Heart right ventricle (tissue), 16 donors: Measurements from ENCODE around the gene TDRD7. TPM values are rescaled to one million over a fixed set of nuclear protein-coding genes. Genes with fewer than 3 reads are reported as not detected.

ENCODE experiments used
- ATAC-seq, 8 donors: fragments of 200-7000 bp; cut with Tn5 transposase; one replicate each; pipeline ENCODE4 v1.9.1; 2020; ENCODE audit warnings: mild to moderate bottlenecking in 8 of 8, moderate library complexity in 8 of 8, moderate number of reproducible peaks in 1 of 8
- DNase-seq, 2 donors: peaks; one replicate each; pipeline ENCODE4 v3.0.0-alpha.2; 2020
- H3K27ac ChIP-seq, 10 donors: fragments of 200-600 bp; sonication (generic) in 2 of 10; one replicate each; pipeline versions ENCODE4 v1.5.0 to v1.8.0; 2020 to 2022; ENCODE audit warnings: mild to moderate bottlenecking in 3 of 10
- H3K27me3 ChIP-seq, 7 donors: fragments of 200-600 bp; one replicate each; pipeline ENCODE4 v1.8.0; 2021 to 2022; ENCODE audit warnings: mild to moderate bottlenecking in 2 of 7
- H3K36me3 ChIP-seq, 9 donors: fragments of 200-600 bp; sonication (generic) in 1 of 9; one replicate each; pipeline versions ENCODE4 v1.5.0 to v1.8.0; 2020 to 2022; ENCODE audit warnings: mild to moderate bottlenecking in 2 of 9
- H3K4me1 ChIP-seq, 9 donors: fragments of 200-600 bp; sonication (generic) in 1 of 9; one replicate each; pipeline versions ENCODE4 v1.5.0 to v1.8.0; 2020 to 2022; ENCODE audit warnings: mild to moderate bottlenecking in 4 of 9
- H3K4me3 ChIP-seq, 10 donors: fragments of 200-600 bp; sonication (generic) in 2 of 10; one replicate each; pipeline versions ENCODE4 v1.5.0 to v1.8.0; 2020 to 2022; ENCODE audit warnings: mild to moderate bottlenecking in 7 of 10, moderate library complexity in 2 of 10
- H3K9me3 ChIP-seq, 11 donors: fragments of 200-600 bp in 10 of 11; sonication (generic) in 2 of 11; one replicate each; pipeline versions ENCODE4 v1.5.0 to v1.8.0; 2013 to 2022; ENCODE audit warnings: mild to moderate bottlenecking in 2 of 11, control low read depth in 1 of 11, moderate library complexity in 1 of 11
- WGBS, 2 donors: extraction: QIAGEN DNeasy Blood & Tissue Kit; methylation state at CpG; one replicate each; pipeline ENCODE4 v1.1.7; 2013; ENCODE audit warnings: inconsistent platforms in 1 of 2; 5-methylcytosine and 5-hydroxymethylcytosine counted together
- intact Hi-C, 10 donors: fragments of 100-400 bp; cut with DNase I; formaldehyde crosslinking; loops; one replicate each; pipeline versions ENCODE4 v1.11.1 to v1.14.2; 2022
- polyA plus RNA-seq, 2 donors: library from polyadenylated mRNA; stranded (reverse); fragments of 200-250 nt; gene quantifications; one replicate each; pipeline ENCODE4 v1.2.3, GENCODE V29; 2013
- total RNA-seq, 10 donors: library from RNA; stranded (reverse); fragmentation: NEBNext Ultra II Directional in 3 of 10; extraction: Animal tissue kit (Norgen Biotek cat#: 25700) in 3 of 10; gene quantifications; one replicate each; pipeline versions ENCODE4 v1.2.1 to v1.2.4, GENCODE V29; 2021 to 2023
- TF ChIP-seq, protein P1 (sequence below), 9 donors: fragments of 200-600 bp; sonication (generic) in 2 of 9; IDR thresholded peaks; one replicate each; pipeline versions ENCODE4 v1.5.0 to v1.8.0; 2021 to 2022; ENCODE audit warnings: antibody characterized with exemption in 9 of 9, mild to moderate bottlenecking in 5 of 9, moderate library complexity in 1 of 9
- donor health status: Arrhythmogenic right ventricular cardiomyopathy.
- donor health status: ischemic (EF 13 %, LVEDD 7.1; RV severe dilation, severe dysfunction).
- donor health status: healthy with polysubstance abuse.
- donor health status: DM: no; HTN: yes; CAD: no.
- donor health status: DM: no; HTN: no; CAD: no.
- donor health status: ischemic (EF 25% LVEDD 6.9; RV normal size, moderate dysfunction).
- donor health status: ischemic (EF 25% LVEDD 5.7; RV mildly dilated, moderate dysfunction).
- donor health status: healthy.
- donor health status: DM: yes; HTN: yes; CAD: no.
- donor health status: Ischemic cardiomyopathy.
- donor health status: ischemic (EF 35%, LVEDD 5.7; RV mildly dilated, moderate dysfunction).
- donor health status: nonischemic (EF 11% LVEDD 7.7; RV severe dilation, severe dysfunction).
- donor health status: DM: yes; HTN: yes; CAD: no.
- donor health status: PGD.
- donor health status: ischemic (EF 29% LVEDD 5.4; RV normal size, mild dysfunction).
- donor health status: nonischemic (EF 23%, LVEDD 6.1; RV moderate dilation, normal function).

TDRD7 gene
- total and polyA plus RNA-seq, 12 donors: 4.0 to 12.8 (median 8.0) TPM

DNA sequence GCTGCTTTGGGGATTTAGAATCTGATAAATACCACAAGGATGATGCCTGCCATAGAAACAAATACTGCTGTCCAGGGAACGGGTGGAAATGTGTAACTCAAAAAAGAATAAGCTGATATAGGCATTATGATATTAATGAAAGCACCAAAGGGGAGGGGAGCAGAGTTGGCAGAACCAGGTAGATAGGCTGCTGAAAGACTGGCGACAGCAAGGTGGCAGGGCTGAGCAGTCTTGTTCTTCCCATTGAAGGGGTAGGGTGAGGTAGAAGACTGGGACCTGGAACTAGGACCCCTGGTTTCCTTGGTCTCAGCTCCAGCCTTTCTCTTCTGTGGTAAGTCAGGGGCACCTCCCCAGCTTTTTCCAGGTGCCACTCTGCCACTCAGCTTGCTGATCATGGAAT is 58.2 kb downstream of the TDRD7 start:
- ATAC-seq: peak in 6 of 8 donors; percentile 30 to 65 (median 62)
- Histone ChIP-seq H3K9me3 (no peaks in the 10 kb centered on the region), H3K27me3 (no peaks in the 10 kb centered on the region), H3K36me3 (peaks cover 0 to 67% (median 3%) of the 10 kb centered on the region in 9 donors), H3K4me1 (peaks cover 0 to 24% (median 7%) of the 10 kb centered on the region in 9 donors), H3K4me3 (no peak overlapping the region), H3K27ac (peak overlapping the region in 2 of 10 donors; percentile 3 to 59)
- no peak for DNase-seq
- TF ChIP-seq, protein P1, sequence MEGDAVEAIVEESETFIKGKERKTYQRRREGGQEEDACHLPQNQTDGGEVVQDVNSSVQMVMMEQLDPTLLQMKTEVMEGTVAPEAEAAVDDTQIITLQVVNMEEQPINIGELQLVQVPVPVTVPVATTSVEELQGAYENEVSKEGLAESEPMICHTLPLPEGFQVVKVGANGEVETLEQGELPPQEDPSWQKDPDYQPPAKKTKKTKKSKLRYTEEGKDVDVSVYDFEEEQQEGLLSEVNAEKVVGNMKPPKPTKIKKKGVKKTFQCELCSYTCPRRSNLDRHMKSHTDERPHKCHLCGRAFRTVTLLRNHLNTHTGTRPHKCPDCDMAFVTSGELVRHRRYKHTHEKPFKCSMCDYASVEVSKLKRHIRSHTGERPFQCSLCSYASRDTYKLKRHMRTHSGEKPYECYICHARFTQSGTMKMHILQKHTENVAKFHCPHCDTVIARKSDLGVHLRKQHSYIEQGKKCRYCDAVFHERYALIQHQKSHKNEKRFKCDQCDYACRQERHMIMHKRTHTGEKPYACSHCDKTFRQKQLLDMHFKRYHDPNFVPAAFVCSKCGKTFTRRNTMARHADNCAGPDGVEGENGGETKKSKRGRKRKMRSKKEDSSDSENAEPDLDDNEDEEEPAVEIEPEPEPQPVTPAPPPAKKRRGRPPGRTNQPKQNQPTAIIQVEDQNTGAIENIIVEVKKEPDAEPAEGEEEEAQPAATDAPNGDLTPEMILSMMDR (IDR thresholded peaks at IDR 0.05): peak in 7 of 9 donors; percentile 22 to 57 (median 44)
- WGBS, 2 donors: 29 to 70% methylated on average over 2 of the region's 2 CpGs
- intact Hi-C loops: loop anchor here in 3 of 10 donors (1.0 to 5.0 kb wide), 3 partner anchors 142 to 145 kb away; no protein-coding TSS in a partner anchor

- ATAC-seq: peak in 2 of 8 donors; percentile 66 to 73
- Histone ChIP-seq H3K36me3 (peaks cover 0 to 64% (median 5%) of the 10 kb centered on the region in 9 donors), H3K4me3 (no peak overlapping the region), H3K4me1 (peaks cover 0 to 18% (median 7%) of the 10 kb centered on the region in 9 donors), H3K9me3 (no peaks in the 10 kb centered on the region), H3K27me3 (no peaks in the 10 kb centered on the region), H3K27ac (no peak overlapping the region)
- DNase-seq: no peak
- intact Hi-C loops: loop anchor here in 1 of 10 donors (5.0 kb wide), 1 partner anchor 139 kb away; no protein-coding TSS in a partner anchor
- WGBS, 2 donors: 52 to 65% methylated on average over 3 of the region's 3 CpGs
- TF ChIP-seq, protein P1 (IDR thresholded peaks at IDR 0.05): no peak
Observed at GRCh38 chr9:97473717-97474116, 61.8 kb downstream of the TDRD7 start.

DNA sequence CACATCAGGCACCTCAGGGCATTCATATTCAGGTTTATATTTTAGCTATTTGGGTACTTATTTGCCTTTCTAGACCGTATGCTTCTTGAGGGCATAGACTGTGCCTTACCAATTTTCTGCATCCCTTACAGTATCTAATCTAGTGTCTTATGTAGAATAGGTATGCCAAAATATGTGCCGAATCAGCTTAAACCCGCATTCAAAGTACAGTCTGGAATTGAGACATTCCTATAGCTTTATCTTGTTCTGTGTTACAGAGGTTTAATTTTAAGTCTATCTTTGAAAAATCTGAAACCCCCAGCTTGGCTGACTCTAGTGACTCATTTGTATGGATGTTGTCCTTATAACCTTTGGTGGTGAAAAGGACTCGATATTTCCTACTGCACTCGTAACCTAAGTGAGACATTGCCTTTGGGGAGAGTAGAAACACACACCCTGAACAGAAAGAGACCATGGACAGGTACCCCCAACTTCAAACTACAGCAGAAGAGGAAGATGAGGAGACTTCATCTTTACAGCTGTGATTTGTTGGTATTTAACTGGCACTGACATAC is 62.6 kb downstream of the TDRD7 start:
- Histone ChIP-seq H3K4me3 (no peak overlapping the region), H3K4me1 (peaks cover 0 to 13% (median 3%) of the 10 kb centered on the region in 9 donors), H3K36me3 (peaks cover 0 to 71% (median 5%) of the 10 kb centered on the region in 9 donors), H3K27ac (no peak overlapping the region), H3K27me3 (no peaks in the 10 kb centered on the region), H3K9me3 (no peaks in the 10 kb centered on the region)
- intact Hi-C loops: loop anchor here in 1 of 10 donors (5.0 kb wide), 1 partner anchor 138 kb away; no protein-coding TSS in a partner anchor
- WGBS, 2 donors: 90 to 91% methylated on average over 5 of the region's 5 CpGs
- TF ChIP-seq, protein P1 (IDR thresholded peaks at IDR 0.05): no peak
- ATAC-seq (no peak), DNase-seq (no peak)

DNA sequence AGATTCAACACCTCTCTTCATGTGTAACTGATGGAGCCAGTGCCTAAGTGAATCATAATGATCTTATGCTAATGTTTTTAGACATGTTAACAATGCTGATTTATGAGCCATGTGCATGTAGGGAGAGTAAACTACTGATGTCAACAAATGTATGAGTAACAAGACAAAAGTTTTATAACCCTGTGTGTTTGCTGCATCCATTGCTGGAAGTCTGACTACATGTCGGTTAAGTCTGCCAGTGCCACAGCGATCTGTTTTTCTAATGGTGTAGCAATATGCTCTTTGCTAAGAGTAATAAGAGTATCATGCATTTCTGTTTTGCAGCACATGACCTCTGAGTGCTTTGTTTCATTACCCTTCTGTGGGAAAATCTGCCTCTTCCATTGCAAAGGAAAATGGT is 63.2 kb downstream of the TDRD7 start:
- ATAC-seq (no peak), DNase-seq (no peak)
- WGBS, 2 donors: 91 to 95% methylated on average over 2 of the region's 2 CpGs
- Histone ChIP-seq H3K4me3 (no peak overlapping the region), H3K36me3 (peaks cover 0 to 77% (median 5%) of the 10 kb centered on the region in 9 donors), H3K27me3 (no peaks in the 10 kb centered on the region), H3K4me1 (peaks cover 0 to 13% (median 0%) of the 10 kb centered on the region in 9 donors), H3K9me3 (no peaks in the 10 kb centered on the region), H3K27ac (no peak overlapping the region)
- intact Hi-C loops: no loop called here
- TF ChIP-seq, protein P1 (IDR thresholded peaks at IDR 0.05): no peak
